ENCODE data around the gene SIRT6. TPM values are rescaled to one million over a fixed set of nuclear protein-coding genes. Genes with fewer than 3 reads are reported as not detected.
"Not testable (repeated sequence)": the region's sequence is repeated elsewhere in the genome, so short reads cannot be mapped to it uniquely, and the experiment has no call there.

The SIRT6 gene
- total and polyA plus RNA-seq, 2 donors: 10.7 to 30.0 TPM

- Histone ChIP-seq H3K27me3 (ENCODE audit: control insufficient read depth in 2 of 2, insufficient read depth in 1 of 2, low read length in 1 of 2) (peaks cover 21 to 56% of the 10 kb centered on the region in 2 donors), H3K36me3 (ENCODE audit: control insufficient read depth in 2 of 2, insufficient read depth in 2 of 2, low read length in 1 of 2) (no peaks in the 10 kb centered on the region), H3K4me3 (ENCODE audit: low read length in 2 of 2) (no peak overlapping the region), H3K4me1 (ENCODE audit: control insufficient read depth in 2 of 2, insufficient read depth in 2 of 2, low read length in 2 of 2) (no peaks in the 10 kb centered on the region), H3K27ac (ENCODE audit: low read depth in 1 of 2, low read length in 1 of 2) (no peak overlapping the region), H3K9me3 (ENCODE audit: control insufficient read depth in 2 of 2, insufficient read depth in 1 of 2, low read length in 1 of 2) (peaks cover 0 to 1% of the 10 kb centered on the region in 2 donors)
- no peak for DNase-seq (ENCODE audit: low read depth in 6 of 9, low spot score in 9 of 9)
- 90% methylated on average over 8 of the region's 8 CpGs for WGBS
These were observed 13.6 kb upstream of the SIRT6 start for GRCh38 chr19:4196009-4196408.

DNA sequence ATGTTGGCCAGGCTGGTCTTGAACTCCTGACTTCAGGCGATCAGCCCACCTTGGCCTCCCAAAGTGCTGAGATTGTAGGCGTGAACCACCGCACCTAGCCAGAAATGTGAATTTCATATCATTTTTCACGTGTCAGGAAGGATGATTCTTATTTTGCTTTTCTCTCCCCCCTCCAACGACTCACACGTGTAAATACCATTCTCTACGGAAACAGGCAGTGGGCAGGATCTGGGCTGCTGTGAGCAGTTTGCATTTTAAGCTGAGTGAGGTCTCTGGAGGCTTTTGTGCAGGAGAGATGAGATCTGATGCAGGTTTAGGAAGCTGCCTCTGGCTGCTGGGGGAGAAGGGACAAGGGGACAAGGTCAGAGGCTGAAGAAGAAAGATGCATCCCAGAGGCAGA is 12.0 kb upstream of the SIRT6 start:
- Histone ChIP-seq H3K27ac (ENCODE audit: low read depth in 1 of 2, low read length in 1 of 2) (no peak overlapping the region), H3K4me1 (ENCODE audit: control insufficient read depth in 2 of 2, insufficient read depth in 2 of 2, low read length in 2 of 2) (no peaks in the 10 kb centered on the region), H3K4me3 (ENCODE audit: low read length in 2 of 2) (no peak overlapping the region), H3K9me3 (ENCODE audit: control insufficient read depth in 2 of 2, insufficient read depth in 1 of 2, low read length in 1 of 2) (peaks cover 0 to 1% of the 10 kb centered on the region in 2 donors), H3K27me3 (ENCODE audit: control insufficient read depth in 2 of 2, insufficient read depth in 1 of 2, low read length in 1 of 2) (peaks cover 15 to 40% of the 10 kb centered on the region in 2 donors), H3K36me3 (ENCODE audit: control insufficient read depth in 2 of 2, insufficient read depth in 2 of 2, low read length in 1 of 2) (no peaks in the 10 kb centered on the region)
- no peak for DNase-seq (ENCODE audit: low read depth in 6 of 9, low spot score in 9 of 9)
- 61% methylated on average over 7 of the region's 7 CpGs for WGBS

DNA sequence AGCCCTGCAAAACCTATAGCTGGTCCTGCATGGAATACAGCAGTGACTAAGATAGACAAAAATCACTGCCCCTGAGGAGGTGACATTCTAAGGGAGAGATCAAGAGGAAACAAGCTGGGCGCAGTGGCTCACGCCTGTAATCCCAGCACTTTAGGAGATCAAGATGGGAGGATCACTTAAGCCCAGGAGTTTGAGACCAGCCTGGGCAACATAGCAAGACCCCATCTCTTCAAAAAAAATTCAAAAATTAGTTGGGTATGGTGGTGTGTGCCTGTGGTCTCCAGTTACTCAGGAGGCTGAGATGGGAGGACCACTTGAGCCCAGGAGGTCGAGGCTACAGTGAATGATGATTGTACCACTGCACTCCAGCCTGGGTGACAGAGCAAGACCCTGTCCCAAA is 10.2 kb upstream of the SIRT6 start:
- 93% methylated on average over 3 of the region's 3 CpGs for WGBS
- DNase-seq (ENCODE audit: low read depth in 6 of 9, low spot score in 9 of 9); H3K27ac ChIP-seq (ENCODE audit: low read depth in 1 of 2, low read length in 1 of 2); H3K36me3 ChIP-seq (ENCODE audit: control insufficient read depth in 2 of 2, insufficient read depth in 2 of 2, low read length in 1 of 2); H3K9me3 ChIP-seq (ENCODE audit: control insufficient read depth in 2 of 2, insufficient read depth in 1 of 2, low read length in 1 of 2); H3K4me1 ChIP-seq (ENCODE audit: control insufficient read depth in 2 of 2, insufficient read depth in 2 of 2, low read length in 2 of 2); H3K4me3 ChIP-seq (ENCODE audit: low read length in 2 of 2): not testable (repeated sequence)
- H3K27me3 ChIP-seq (ENCODE audit: control insufficient read depth in 2 of 2, insufficient read depth in 1 of 2, low read length in 1 of 2): peaks cover under 1 to 24% of the 10 kb centered on the region in 2 donors

- 88% methylated on average over 5 of the region's 5 CpGs for WGBS
These were observed 7.3 kb upstream of the SIRT6 start for GRCh38 chr19:4189641-4190040.

DNA sequence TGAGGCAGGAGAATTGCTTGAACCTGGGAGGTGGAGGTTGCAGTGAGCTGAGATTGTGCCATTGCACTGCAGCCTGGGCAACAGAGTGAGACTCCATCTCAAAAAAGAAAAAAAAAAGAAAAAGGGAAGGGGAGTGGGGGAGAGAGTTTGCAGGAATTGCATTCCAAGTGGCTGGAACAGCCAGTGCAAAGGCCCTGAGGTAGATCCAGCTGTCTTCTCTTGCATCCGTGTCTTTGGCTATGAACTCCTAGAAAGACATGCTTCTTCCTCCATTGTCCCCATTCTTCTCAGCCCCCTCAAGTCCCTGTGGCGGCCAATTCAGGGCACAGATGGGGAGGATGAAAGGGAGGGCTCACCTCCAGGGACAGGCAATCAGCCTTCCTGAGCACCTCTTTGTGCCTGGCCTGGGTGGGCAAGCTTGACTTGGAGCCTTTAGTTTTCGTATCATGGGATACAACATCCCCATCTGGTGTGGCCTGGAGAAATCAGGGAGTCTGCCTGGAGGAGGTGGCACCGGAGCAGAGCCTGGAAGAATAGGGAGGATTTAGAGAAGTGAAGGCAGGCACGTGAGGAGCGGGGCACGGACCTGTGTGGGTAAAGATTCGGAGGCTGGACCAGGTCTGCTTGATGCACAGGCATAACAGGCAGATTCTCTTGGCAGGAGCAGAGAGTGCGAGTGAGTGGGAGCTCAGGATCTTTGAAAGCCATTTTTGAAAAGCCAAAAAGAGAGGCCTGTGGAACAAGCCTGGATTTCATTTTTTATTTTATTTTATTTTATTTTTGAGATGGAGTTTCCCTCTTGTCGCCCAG is 5.2 kb upstream of the SIRT6 start:
- Histone ChIP-seq H3K9me3 (ENCODE audit: control insufficient read depth in 2 of 2, insufficient read depth in 1 of 2, low read length in 1 of 2) (no peaks in the 10 kb centered on the region), H3K36me3 (ENCODE audit: control insufficient read depth in 2 of 2, insufficient read depth in 2 of 2, low read length in 1 of 2) (no peaks in the 10 kb centered on the region), H3K4me1 (ENCODE audit: control insufficient read depth in 2 of 2, insufficient read depth in 2 of 2, low read length in 2 of 2) (peaks cover 0 to 8% of the 10 kb centered on the region in 2 donors), H3K4me3 (ENCODE audit: low read length in 2 of 2) (no peak overlapping the region), H3K27me3 (ENCODE audit: control insufficient read depth in 2 of 2, insufficient read depth in 1 of 2, low read length in 1 of 2) (peaks cover 0 to 20% of the 10 kb centered on the region in 2 donors), H3K27ac (ENCODE audit: low read depth in 1 of 2, low read length in 1 of 2) (no peak overlapping the region)
- no peak for DNase-seq (ENCODE audit: low read depth in 6 of 9, low spot score in 9 of 9)
- WGBS: 93% methylated on average over 10 of the region's 10 CpGs

More at GRCh38 chr19:4189641-4190040, 7.3 kb upstream of the SIRT6 start:
- peaks cover 0 to 1% of the 10 kb centered on the region in 2 donors for H3K9me3 ChIP-seq (ENCODE audit: control insufficient read depth in 2 of 2, insufficient read depth in 1 of 2, low read length in 1 of 2)
- DNase-seq (ENCODE audit: low read depth in 6 of 9, low spot score in 9 of 9): no peak
- H3K27ac ChIP-seq (ENCODE audit: low read depth in 1 of 2, low read length in 1 of 2): no peak overlapping the region
- peaks cover 0 to 13% of the 10 kb centered on the region in 2 donors for H3K27me3 ChIP-seq (ENCODE audit: control insufficient read depth in 2 of 2, insufficient read depth in 1 of 2, low read length in 1 of 2)
- H3K4me3 ChIP-seq (ENCODE audit: low read length in 2 of 2): no peak overlapping the region
- no peaks in the 10 kb centered on the region for H3K4me1 ChIP-seq (ENCODE audit: control insufficient read depth in 2 of 2, insufficient read depth in 2 of 2, low read length in 2 of 2)
- no peaks in the 10 kb centered on the region for H3K36me3 ChIP-seq (ENCODE audit: control insufficient read depth in 2 of 2, insufficient read depth in 2 of 2, low read length in 1 of 2)

DNA sequence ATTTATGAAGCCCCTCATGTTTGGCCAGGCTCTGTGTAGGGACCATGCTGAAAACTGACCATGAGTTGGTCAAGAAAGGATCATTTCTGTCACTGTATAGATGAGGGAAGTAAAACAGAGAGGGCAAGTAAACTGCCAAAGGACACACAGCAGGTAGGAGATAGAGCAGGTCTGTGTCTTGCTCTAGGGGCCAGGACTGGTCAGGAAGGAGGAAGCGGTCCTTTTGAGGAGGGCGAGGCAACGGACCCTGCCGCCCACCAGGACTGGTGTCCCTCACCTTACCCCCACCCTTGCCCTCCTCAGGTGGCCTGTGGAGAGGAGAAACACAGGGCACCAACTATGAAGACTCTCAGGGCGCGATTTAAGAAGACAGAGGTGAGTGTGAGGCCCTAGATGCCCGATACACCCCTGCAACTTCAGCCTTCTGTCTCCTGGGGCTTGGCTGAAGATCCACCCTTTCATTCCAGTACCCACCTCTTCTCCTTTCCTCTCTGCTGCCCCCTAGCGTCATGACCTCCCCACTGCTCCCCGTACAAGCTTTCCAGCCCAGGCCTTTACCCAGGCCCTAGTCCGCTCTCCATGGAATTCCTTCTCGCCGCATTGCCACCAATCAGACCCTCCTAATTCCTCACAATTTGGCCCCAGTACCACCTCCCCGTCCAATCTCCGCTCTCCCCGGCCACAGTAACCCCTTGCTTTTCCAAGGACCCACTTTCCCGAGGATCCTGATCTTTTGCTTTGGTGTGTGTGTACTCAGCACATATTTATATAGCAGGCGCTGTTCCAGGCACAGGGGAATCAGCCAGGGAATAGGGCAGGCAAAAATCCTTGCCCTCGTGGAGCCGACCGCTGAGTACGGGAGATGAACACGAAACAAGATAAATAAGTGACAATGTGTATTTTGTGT is 4.0 kb upstream of the SIRT6 start:
- Histone ChIP-seq H3K27me3 (ENCODE audit: control insufficient read depth in 2 of 2, insufficient read depth in 1 of 2, low read length in 1 of 2) (peaks cover 0 to 20% of the 10 kb centered on the region in 2 donors), H3K36me3 (ENCODE audit: control insufficient read depth in 2 of 2, insufficient read depth in 2 of 2, low read length in 1 of 2) (no peaks in the 10 kb centered on the region), H3K4me3 (ENCODE audit: low read length in 2 of 2) (no peak overlapping the region), H3K9me3 (ENCODE audit: control insufficient read depth in 2 of 2, insufficient read depth in 1 of 2, low read length in 1 of 2) (no peaks in the 10 kb centered on the region), H3K4me1 (ENCODE audit: control insufficient read depth in 2 of 2, insufficient read depth in 2 of 2, low read length in 2 of 2) (peaks cover 6 to 15% of the 10 kb centered on the region in 2 donors), H3K27ac (ENCODE audit: low read depth in 1 of 2, low read length in 1 of 2) (no peak overlapping the region)
- peak in 8 of 9 donors; percentile 39 to 83 (median 68) for DNase-seq (ENCODE audit: low read depth in 6 of 9, low spot score in 9 of 9)
- WGBS: 53% methylated on average over 22 of the region's 22 CpGs

DNA sequence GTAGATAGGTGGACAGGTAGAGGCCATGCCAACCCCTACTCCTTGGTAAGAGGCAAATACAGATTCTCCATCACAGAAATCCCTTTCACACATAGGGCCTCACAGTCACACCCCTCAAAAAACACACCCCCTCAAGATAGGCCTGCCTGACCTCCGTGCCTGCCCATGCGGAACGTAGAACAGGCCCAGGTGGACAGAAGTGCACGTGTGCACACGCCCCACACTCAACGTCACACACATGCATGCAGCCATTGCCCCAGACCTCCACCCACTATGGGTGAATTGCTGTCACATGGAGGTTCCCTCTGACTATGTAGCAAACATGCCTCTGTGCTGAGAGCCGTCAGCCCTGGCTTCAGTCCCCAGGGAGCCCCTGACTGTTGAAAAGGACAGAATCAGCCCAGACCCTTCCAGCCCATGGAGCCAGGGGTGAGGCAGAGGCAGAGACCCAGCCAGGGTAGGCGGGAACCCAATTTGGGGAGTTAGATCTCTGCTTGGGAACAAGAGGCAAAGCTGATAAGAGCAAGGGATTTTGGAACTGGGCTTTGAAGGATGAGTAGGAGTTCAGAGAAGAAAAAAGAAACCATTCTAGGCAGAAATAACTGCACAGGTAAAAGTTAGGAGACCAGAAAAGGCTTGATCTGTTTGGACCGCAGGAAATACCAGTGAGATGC is 3.2 kb upstream of the SIRT6 start:
- Histone ChIP-seq H3K9me3 (ENCODE audit: control insufficient read depth in 2 of 2, insufficient read depth in 1 of 2, low read length in 1 of 2) (no peaks in the 10 kb centered on the region), H3K27me3 (ENCODE audit: control insufficient read depth in 2 of 2, insufficient read depth in 1 of 2, low read length in 1 of 2) (peaks cover 0 to 20% of the 10 kb centered on the region in 2 donors), H3K4me3 (ENCODE audit: low read length in 2 of 2) (no peak overlapping the region), H3K36me3 (ENCODE audit: control insufficient read depth in 2 of 2, insufficient read depth in 2 of 2, low read length in 1 of 2) (peaks cover 2 to 3% of the 10 kb centered on the region in 2 donors), H3K4me1 (ENCODE audit: control insufficient read depth in 2 of 2, insufficient read depth in 2 of 2, low read length in 2 of 2) (peaks cover 6 to 21% of the 10 kb centered on the region in 2 donors), H3K27ac (ENCODE audit: low read depth in 1 of 2, low read length in 1 of 2) (no peak overlapping the region)
- WGBS: 84% methylated on average over 9 of the region's 9 CpGs
- DNase-seq (ENCODE audit: low read depth in 6 of 9, low spot score in 9 of 9): no peak

DNA sequence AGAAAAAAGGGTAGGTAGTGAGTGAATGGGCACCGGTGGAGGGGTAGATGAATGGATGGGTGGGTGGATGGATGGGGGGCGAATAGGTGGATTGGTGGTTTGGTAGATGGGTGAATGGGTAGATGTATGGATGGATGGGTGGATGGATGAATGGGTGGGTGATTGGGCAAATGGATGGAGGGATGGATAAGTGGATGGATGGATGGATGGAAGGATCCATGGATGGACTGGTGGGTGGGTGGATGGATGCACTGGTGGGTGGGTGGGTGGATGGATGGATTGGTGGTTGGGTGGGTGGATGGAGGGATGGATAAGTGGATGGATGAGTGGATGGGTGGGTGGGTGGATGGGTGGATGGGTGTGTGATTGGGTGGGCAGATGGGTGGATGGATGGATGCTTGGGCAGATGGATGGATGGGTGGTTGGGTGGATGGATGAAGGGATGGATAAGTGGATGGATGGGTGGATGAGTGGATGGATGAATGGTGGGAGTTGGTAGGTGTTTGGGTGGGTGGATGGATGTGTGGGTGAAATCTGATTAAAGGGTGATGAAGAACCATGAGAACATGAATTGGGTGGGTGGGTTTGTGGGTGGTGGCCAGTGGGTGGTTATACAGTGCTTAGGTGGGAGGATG is 2.5 kb upstream of the SIRT6 start:
- Histone ChIP-seq H3K4me1 (ENCODE audit: control insufficient read depth in 2 of 2, insufficient read depth in 2 of 2, low read length in 2 of 2) (peaks cover 6 to 26% of the 10 kb centered on the region in 2 donors), H3K4me3 (ENCODE audit: low read length in 2 of 2) (no peak overlapping the region), H3K9me3 (ENCODE audit: control insufficient read depth in 2 of 2, insufficient read depth in 1 of 2, low read length in 1 of 2) (no peaks in the 10 kb centered on the region), H3K36me3 (ENCODE audit: control insufficient read depth in 2 of 2, insufficient read depth in 2 of 2, low read length in 1 of 2) (peaks cover 4 to 6% of the 10 kb centered on the region in 2 donors), H3K27ac (ENCODE audit: low read depth in 1 of 2, low read length in 1 of 2) (no peak overlapping the region), H3K27me3 (ENCODE audit: control insufficient read depth in 2 of 2, insufficient read depth in 1 of 2, low read length in 1 of 2) (peaks cover 0 to 20% of the 10 kb centered on the region in 2 donors)
- 96% methylated on average over 2 of the region's 2 CpGs for WGBS
- DNase-seq (ENCODE audit: low read depth in 6 of 9, low spot score in 9 of 9): no peak

Measured in thymus (tissue), 11 donors.